ENCODE results near the gene PARD6B. TPM values are rescaled to one million over a fixed set of nuclear protein-coding genes. Genes with fewer than 3 reads are reported as not detected.

Gene PARD6B, protein sequence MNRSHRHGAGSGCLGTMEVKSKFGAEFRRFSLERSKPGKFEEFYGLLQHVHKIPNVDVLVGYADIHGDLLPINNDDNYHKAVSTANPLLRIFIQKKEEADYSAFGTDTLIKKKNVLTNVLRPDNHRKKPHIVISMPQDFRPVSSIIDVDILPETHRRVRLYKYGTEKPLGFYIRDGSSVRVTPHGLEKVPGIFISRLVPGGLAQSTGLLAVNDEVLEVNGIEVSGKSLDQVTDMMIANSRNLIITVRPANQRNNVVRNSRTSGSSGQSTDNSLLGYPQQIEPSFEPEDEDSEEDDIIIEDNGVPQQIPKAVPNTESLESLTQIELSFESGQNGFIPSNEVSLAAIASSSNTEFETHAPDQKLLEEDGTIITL
- total RNA-seq (ENCODE audit: unreplicated experiment), result 7.1 TPM
- long read RNA-seq, partial matches to known transcripts, result 0 of 2 reads
- long read RNA-seq, other reads (novel, unspliced or antisense), result 2 of 2 reads

DNA sequence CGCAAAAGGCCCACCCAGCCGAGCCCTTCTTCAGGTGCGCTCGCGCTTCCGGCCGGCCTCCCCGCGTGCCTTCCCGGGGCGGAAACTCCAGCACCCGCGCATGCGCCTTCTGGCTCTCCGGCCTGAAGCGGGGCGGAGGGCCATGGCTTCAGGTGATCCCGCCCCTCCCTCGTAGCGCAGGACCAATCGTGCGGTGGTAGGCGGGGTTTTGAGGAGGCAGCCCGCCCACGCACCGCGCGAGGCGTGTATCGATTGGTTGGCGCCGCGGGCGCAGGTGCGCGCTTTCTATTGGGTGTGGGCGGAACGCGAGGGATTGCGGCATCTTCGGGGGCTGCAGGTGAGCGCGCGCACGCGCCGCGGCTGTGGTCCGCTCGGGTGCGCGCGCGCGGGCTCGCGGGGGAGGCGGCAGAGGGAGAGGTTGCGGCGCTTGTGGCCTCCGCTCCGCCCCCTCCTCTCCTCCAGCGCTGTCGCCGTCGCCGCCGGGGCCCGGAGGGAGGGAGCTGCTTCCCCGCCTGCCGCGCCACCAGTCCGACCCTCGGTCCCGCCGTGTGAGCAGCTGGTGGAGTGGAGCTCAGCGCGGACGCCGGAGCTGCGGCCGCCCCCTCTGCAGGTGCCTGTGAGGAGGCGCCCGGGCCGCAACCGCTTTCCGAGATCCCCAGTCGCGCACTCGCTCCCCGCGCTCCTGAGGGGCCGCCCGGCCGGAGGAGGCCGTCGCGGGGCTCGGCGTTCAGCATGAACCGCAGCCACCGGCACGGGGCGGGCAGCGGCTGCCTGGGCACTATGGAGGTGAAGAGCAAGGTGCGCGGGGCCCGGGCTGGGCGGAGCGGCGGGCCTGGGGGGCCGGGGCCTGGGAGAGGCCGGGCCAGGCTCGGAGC, at the start of gene PARD6B:
Gene PARD6B, plus strand, starts transcription at position 526 of the 875 bp plus-strand sequence. Its CDS starts 207 bp downstream, at position 733.
- Mint-ChIP-seq H3K4me1 (ENCODE audit: unreplicated experiment) (peaks cover 10% of the 10 kb centered on the region), H3K27ac (ENCODE audit: unreplicated experiment) (peak within 1 kb of the TSS; percentile 42), H3K36me3 (ENCODE audit: low read depth, unreplicated experiment) (no peaks in the 10 kb centered on the region), H3K4me3 (ENCODE audit: unreplicated experiment) (peak within 1 kb of the TSS; percentile 91), H3K9me3 (ENCODE audit: unreplicated experiment) (no peaks in the 10 kb centered on the region), H3K27me3 (ENCODE audit: unreplicated experiment) (peaks cover 8% of the 10 kb centered on the region)
- TF ChIP-seq, protein P1, sequence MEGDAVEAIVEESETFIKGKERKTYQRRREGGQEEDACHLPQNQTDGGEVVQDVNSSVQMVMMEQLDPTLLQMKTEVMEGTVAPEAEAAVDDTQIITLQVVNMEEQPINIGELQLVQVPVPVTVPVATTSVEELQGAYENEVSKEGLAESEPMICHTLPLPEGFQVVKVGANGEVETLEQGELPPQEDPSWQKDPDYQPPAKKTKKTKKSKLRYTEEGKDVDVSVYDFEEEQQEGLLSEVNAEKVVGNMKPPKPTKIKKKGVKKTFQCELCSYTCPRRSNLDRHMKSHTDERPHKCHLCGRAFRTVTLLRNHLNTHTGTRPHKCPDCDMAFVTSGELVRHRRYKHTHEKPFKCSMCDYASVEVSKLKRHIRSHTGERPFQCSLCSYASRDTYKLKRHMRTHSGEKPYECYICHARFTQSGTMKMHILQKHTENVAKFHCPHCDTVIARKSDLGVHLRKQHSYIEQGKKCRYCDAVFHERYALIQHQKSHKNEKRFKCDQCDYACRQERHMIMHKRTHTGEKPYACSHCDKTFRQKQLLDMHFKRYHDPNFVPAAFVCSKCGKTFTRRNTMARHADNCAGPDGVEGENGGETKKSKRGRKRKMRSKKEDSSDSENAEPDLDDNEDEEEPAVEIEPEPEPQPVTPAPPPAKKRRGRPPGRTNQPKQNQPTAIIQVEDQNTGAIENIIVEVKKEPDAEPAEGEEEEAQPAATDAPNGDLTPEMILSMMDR (IDR thresholded peaks at IDR 0.05; ENCODE audit: unreplicated experiment), result no peak
- peak; percentile 95 for DNase-seq (ENCODE audit: low spot score)

DNA sequence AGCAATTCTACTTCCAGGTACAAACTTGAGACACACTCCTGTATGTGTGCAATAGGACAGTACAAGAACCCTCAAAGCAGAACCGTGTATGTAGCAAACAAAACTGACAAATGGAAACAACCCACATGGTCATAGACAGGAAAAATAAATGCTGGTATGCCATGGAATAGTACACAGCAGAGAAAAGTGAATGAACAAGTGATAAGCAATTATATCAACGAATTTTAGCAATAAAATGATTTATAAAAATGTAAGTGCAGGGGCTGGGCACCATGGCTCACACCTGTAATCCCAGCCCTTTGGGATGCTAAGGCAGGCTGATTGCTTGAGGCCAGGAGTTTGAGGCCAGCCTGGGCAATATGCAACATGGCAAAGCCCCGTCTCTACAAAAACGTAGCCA, 49.3 kb upstream of the PARD6B start:
- TF ChIP-seq, protein P1 (IDR thresholded peaks at IDR 0.05; ENCODE audit: unreplicated experiment), result no peak
- Mint-ChIP-seq H3K27me3 (ENCODE audit: unreplicated experiment) (no peaks in the 10 kb centered on the region), H3K36me3 (ENCODE audit: low read depth, unreplicated experiment) (peaks cover 4% of the 10 kb centered on the region), H3K27ac (ENCODE audit: unreplicated experiment) (no peak overlapping the region), H3K4me1 (ENCODE audit: unreplicated experiment) (peaks cover 3% of the 10 kb centered on the region), H3K9me3 (ENCODE audit: unreplicated experiment) (no peaks in the 10 kb centered on the region), H3K4me3 (ENCODE audit: unreplicated experiment) (no peak overlapping the region)
- DNase-seq (ENCODE audit: low spot score), result no peak

DNA sequence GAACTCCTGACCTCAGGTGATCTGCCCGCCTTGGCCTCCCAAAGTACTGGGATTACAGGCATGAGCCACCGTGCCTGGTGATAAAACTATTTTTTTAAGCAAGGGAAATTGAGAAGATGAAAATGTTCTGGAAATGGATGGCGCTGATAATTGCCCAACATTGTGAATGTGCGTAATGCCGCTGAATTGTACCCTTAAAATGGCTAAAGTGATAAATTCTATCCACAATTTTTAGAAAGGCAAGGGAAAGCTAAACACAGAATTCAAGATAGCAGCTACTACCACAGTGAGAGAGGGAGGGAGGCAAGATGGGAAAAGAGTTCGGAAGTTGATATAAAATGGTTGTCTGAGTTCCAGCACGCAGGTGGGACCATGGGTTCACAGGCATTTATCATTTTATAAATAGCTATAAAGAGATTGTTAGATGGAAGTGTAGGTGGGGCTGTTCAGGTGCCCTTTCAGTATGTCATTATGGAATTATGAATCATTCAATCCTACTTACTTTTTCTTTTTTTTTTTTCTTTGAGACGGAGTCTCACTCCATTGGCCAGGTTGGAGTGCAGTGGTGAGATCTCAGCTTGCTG, 48.3 kb upstream of the PARD6B start:
- no peaks in the 10 kb centered on the region for H3K27me3 Mint-ChIP-seq (ENCODE audit: unreplicated experiment)
- H3K27ac Mint-ChIP-seq (ENCODE audit: unreplicated experiment), result no peak overlapping the region
- H3K4me3 Mint-ChIP-seq (ENCODE audit: unreplicated experiment), result no peak overlapping the region
- peaks cover 3% of the 10 kb centered on the region for H3K4me1 Mint-ChIP-seq (ENCODE audit: unreplicated experiment)
- peaks cover 4% of the 10 kb centered on the region for H3K36me3 Mint-ChIP-seq (ENCODE audit: low read depth, unreplicated experiment)
- DNase-seq (ENCODE audit: low spot score), result no peak
- H3K9me3 Mint-ChIP-seq (ENCODE audit: unreplicated experiment), result no peaks in the 10 kb centered on the region
- TF ChIP-seq, protein P1 (IDR thresholded peaks at IDR 0.05; ENCODE audit: unreplicated experiment), result no peak

DNA sequence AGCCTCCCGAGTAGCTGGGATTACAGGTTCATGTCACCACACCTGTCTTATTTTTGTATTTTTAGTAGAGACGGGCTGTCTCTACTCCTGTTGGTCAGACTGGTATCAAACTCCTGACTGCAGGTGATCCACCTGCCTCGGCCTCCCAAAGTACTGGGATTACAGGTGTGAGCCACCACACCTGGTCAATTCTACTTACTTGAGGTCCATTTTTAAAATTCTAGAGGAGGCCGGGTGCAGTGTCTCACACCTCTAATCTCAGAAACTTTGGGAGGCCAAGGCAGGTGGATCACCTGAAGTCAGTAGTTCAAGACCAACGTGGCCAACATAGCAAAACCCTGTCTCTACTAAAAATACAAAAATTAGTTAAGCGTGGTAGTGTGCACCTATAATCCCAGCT, 47.8 kb upstream of the PARD6B start:
- Mint-ChIP-seq H3K4me3 (ENCODE audit: unreplicated experiment) (no peak overlapping the region), H3K9me3 (ENCODE audit: unreplicated experiment) (no peaks in the 10 kb centered on the region), H3K36me3 (ENCODE audit: low read depth, unreplicated experiment) (peaks cover 4% of the 10 kb centered on the region), H3K27ac (ENCODE audit: unreplicated experiment) (no peak overlapping the region), H3K27me3 (ENCODE audit: unreplicated experiment) (no peaks in the 10 kb centered on the region), H3K4me1 (ENCODE audit: unreplicated experiment) (no peaks in the 10 kb centered on the region)
- TF ChIP-seq, protein P1 (IDR thresholded peaks at IDR 0.05; ENCODE audit: unreplicated experiment), result no peak
- DNase-seq (ENCODE audit: low spot score), result no peak

Data from endothelial cell (in vitro differentiated cells).